H1 (cell line): Measurements from ENCODE around the gene CEP83.

Experiments used
- CREB1 ChIP-seq: IDR thresholded peaks from 2 replicates; pipeline ENCODE4 v1.6.1; 2012; ENCODE audit warnings: inconsistent platforms
- POLR2AphosphoS5 ChIP-seq: IDR thresholded peaks from 2 replicates; pipeline ENCODE4 v1.6.1; 2011; ENCODE audit warnings: low read depth, low read length
- TF ChIP-seq, protein P1 (sequence below), 3 experiments: IDR thresholded peaks; 1 replicate in 2 of 3; 2 replicates in 1 of 3; pipeline versions ENCODE4 v1.5.1 to v1.6.1; 2011; ENCODE audit warnings: low read length in 3 of 3, mild to moderate bottlenecking in 3 of 3, inconsistent platforms in 2 of 3, low read depth in 1 of 3, moderate library complexity in 1 of 3; ENCODE audit not compliant: insufficient read depth in 1 of 3; ENCODE audit errors: control extremely low read depth in 1 of 3
- TF ChIP-seq, protein P2 (sequence below): IDR thresholded peaks from 2 replicates; pipeline ENCODE4 v1.6.1; 2012; ENCODE audit warnings: inconsistent platforms

DNA sequence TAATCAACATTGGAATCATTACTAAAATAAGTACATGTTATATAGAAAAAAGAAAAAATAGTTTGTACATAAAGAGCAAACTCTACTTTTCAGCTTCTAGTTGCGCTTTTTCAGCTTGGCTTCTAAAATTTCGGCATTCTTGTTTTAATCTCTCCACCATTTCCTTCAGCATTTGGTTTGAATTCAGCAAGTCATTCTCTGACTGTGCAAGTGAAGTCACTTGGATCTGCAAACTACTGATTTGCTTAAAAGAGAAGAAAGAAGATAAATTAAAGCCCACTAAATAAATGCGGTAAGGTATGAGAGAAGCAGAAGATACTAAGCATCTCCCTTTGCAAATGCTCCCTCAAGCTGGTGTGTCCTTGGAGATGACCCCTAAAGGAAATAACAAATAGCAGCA lies 126.3 kb downstream of the CEP83 start:
- TF ChIP-seq CREB1: no peak
- TF ChIP-seq, protein P1, sequence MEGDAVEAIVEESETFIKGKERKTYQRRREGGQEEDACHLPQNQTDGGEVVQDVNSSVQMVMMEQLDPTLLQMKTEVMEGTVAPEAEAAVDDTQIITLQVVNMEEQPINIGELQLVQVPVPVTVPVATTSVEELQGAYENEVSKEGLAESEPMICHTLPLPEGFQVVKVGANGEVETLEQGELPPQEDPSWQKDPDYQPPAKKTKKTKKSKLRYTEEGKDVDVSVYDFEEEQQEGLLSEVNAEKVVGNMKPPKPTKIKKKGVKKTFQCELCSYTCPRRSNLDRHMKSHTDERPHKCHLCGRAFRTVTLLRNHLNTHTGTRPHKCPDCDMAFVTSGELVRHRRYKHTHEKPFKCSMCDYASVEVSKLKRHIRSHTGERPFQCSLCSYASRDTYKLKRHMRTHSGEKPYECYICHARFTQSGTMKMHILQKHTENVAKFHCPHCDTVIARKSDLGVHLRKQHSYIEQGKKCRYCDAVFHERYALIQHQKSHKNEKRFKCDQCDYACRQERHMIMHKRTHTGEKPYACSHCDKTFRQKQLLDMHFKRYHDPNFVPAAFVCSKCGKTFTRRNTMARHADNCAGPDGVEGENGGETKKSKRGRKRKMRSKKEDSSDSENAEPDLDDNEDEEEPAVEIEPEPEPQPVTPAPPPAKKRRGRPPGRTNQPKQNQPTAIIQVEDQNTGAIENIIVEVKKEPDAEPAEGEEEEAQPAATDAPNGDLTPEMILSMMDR (IDR thresholded peaks at IDR 0.05; ENCODE audit: control extremely low read depth in 1 of 3, insufficient read depth in 1 of 3, low read depth in 1 of 3, low read length in 3 of 3): no peak
- TF ChIP-seq POLR2AphosphoS5: no peak
- TF ChIP-seq, protein P2, sequence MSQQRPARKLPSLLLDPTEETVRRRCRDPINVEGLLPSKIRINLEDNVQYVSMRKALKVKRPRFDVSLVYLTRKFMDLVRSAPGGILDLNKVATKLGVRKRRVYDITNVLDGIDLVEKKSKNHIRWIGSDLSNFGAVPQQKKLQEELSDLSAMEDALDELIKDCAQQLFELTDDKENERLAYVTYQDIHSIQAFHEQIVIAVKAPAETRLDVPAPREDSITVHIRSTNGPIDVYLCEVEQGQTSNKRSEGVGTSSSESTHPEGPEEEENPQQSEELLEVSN: no peak
